HEK293 (cell line): ENCODE data around the gene LRRTM4.

Source experiments
- CTCF ChIA-PET: fragments of 350-600 bp; formaldehyde crosslinking; extraction: SDS; loops from one replicate; lab custom pipeline; 2021; ENCODE audit warnings: antibody characterized with exemption; lab: Yijun Ruan, JAX
- POLR2A ChIA-PET: fragments of 300-600 bp; formaldehyde crosslinking; extraction: SDS; loops from one replicate; lab custom pipeline; 2020; ENCODE audit warnings: antibody characterized with exemption, inconsistent platforms; lab: Yijun Ruan, JAX
- H3K27ac ChIP-seq: fragments of 200-500 bp; sonication (Bioruptor generic); 2 replicates; pipeline ENCODE4 v1.5.1; 2014; ENCODE audit warnings: low read depth, low read length, control low read depth, inconsistent platforms; ENCODE audit errors: extremely low read depth
- H3K36me3 ChIP-seq, 2 experiments: fragments of 200-500 bp in 1 of 2; sonication (Bioruptor generic) in 1 of 2; 1 replicate in 1 of 2; 2 replicates in 1 of 2; pipeline ENCODE4 v1.5.1; 2014 to 2017; ENCODE audit warnings: inconsistent platforms in 2 of 2, low read length in 2 of 2; ENCODE audit not compliant: control insufficient read depth in 2 of 2, insufficient read depth in 1 of 2
- H3K4me1 ChIP-seq: fragments of 200-500 bp; sonication (Bioruptor generic); 2 replicates; pipeline ENCODE4 v1.5.1; 2014; ENCODE audit warnings: mild to moderate bottlenecking, low read length, inconsistent platforms; ENCODE audit not compliant: control insufficient read depth, insufficient read depth
- H3K4me3 ChIP-seq: 2 replicates; pipeline ENCODE4 v1.5.1; 2011; ENCODE audit warnings: low read depth, mild to moderate bottlenecking, control low read depth, low read length, moderate library complexity
- H3K9me3 ChIP-seq: fragments of 200-500 bp; sonication (Bioruptor generic); 2 replicates; pipeline ENCODE4 v1.5.1; 2014; ENCODE audit warnings: low read depth, low read length, inconsistent platforms; ENCODE audit not compliant: control insufficient read depth, insufficient read depth
- BCL11B ChIP-seq: fragments of 450-650 bp; formaldehyde crosslinking; IDR thresholded peaks from 2 replicates; pipeline ENCODE4 v1.5.1; 2016; ENCODE audit warnings: low read depth, missing biosample characterization, missing genetic modification characterization
- ELK4 ChIP-seq: IDR thresholded peaks from 2 replicates; pipeline ENCODE4 v1.6.1; 2011; ENCODE audit warnings: mild to moderate bottlenecking, low read depth, low read length, borderline replicate concordance
- FEZF1 ChIP-seq: fragments of 450-650 bp; formaldehyde crosslinking; IDR thresholded peaks from 2 replicates; pipeline ENCODE4 v1.5.1; 2016; ENCODE audit warnings: missing biosample characterization, missing genetic modification characterization
- ZBTB7A ChIP-seq: fragments of 450-650 bp; formaldehyde crosslinking; IDR thresholded peaks from 2 replicates; pipeline ENCODE4 v1.5.1; 2016; ENCODE audit warnings: low read depth, missing biosample characterization, missing genetic modification characterization
- ZEB2 ChIP-seq: fragments of 450-650 bp; formaldehyde crosslinking; IDR thresholded peaks from 2 replicates; pipeline ENCODE4 v1.5.1; 2016; ENCODE audit warnings: missing biosample characterization, missing genetic modification characterization
- ZIC2 ChIP-seq: fragments of 450-650 bp; formaldehyde crosslinking; IDR thresholded peaks from 2 replicates; pipeline ENCODE4 v1.5.1; 2016; ENCODE audit warnings: missing biosample characterization, missing genetic modification characterization
- ZNF202 ChIP-seq: fragments of 450-650 bp; formaldehyde crosslinking; IDR thresholded peaks from 2 replicates; pipeline ENCODE4 v1.5.1; 2016; ENCODE audit warnings: missing biosample characterization, missing genetic modification characterization, borderline replicate concordance
- ZNF24 ChIP-seq: fragments of 450-650 bp; formaldehyde crosslinking; IDR thresholded peaks from 2 replicates; pipeline ENCODE4 v1.5.1; 2016; ENCODE audit warnings: missing biosample characterization, missing genetic modification characterization
- ZNF518A ChIP-seq: fragments of 450-650 bp; formaldehyde crosslinking; conservative IDR thresholded peaks from 2 replicates; pipeline ENCODE4 v1.5.1; 2016; ENCODE audit warnings: low read depth, missing biosample characterization, missing genetic modification characterization
- ZNF544 ChIP-seq: fragments of 450-650 bp; formaldehyde crosslinking; IDR thresholded peaks from 2 replicates; pipeline ENCODE4 v1.5.0; 2017; ENCODE audit warnings: missing biosample characterization, missing genetic modification characterization
- ZNF580 ChIP-seq: fragments of 450-650 bp; formaldehyde crosslinking; IDR thresholded peaks from 2 replicates; pipeline ENCODE4 v1.5.1; 2016; ENCODE audit warnings: missing biosample characterization, missing genetic modification characterization
- ZNF654 ChIP-seq: fragments of 450-650 bp; formaldehyde crosslinking; IDR thresholded peaks from 2 replicates; pipeline ENCODE4 v1.5.1; 2016; ENCODE audit warnings: low read depth, missing biosample characterization, missing genetic modification characterization
- ZNF704 ChIP-seq: fragments of 450-650 bp; formaldehyde crosslinking; IDR thresholded peaks from 2 replicates; pipeline ENCODE4 v1.5.1; 2016; ENCODE audit warnings: missing biosample characterization, missing genetic modification characterization
- ZXDB ChIP-seq: fragments of 450-650 bp; formaldehyde crosslinking; IDR thresholded peaks from 2 replicates; pipeline ENCODE4 v1.5.1; 2016; ENCODE audit warnings: missing biosample characterization, missing genetic modification characterization
- TF ChIP-seq, protein P1 (sequence below): fragments of 450-650 bp; formaldehyde crosslinking; optimal IDR thresholded peaks from 2 replicates; pipeline ENCODE3; 2016; ENCODE audit warnings: missing biosample characterization, mild to moderate bottlenecking, missing genetic modification characterization
- TF ChIP-seq, protein P2 (sequence below): fragments of 450-650 bp; formaldehyde crosslinking; IDR thresholded peaks from 2 replicates; pipeline ENCODE4 v1.5.1; 2016; ENCODE audit warnings: missing biosample characterization, missing genetic modification characterization, borderline replicate concordance
- TF ChIP-seq, protein P3 (sequence below): fragments of 450-650 bp; formaldehyde crosslinking; IDR thresholded peaks from 2 replicates; pipeline ENCODE4 v1.5.1; 2017; ENCODE audit warnings: missing biosample characterization, missing genetic modification characterization

LRRTM4 gene

DNA sequence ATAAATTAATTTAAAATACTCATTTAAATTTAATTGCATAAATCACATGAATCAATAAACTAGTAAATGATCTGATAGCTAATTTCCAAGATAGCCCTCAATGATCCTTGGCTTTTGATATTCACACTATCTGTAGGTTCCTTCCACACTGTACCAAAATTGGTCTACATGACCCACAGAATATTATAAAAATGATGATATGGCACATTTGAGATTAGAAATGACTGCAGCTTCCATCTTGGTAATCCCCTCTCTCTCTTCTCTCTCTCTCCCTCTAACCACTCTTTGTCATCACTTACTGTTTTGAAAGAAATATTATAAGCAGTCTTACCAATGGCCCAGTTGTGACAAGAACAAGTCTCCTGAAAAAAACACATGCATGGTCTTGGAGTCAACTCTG, 394.8 kb downstream of the LRRTM4 start:
- no peaks in the 10 kb centered on the region for H3K4me1 ChIP-seq
- CTCF ChIA-PET: no interaction called here
- POLR2A ChIA-PET: no interaction called here
- no peak overlapping the region for H3K4me3 ChIP-seq
- H3K36me3 ChIP-seq: no peaks in the 10 kb centered on the region
- no peaks in the 10 kb centered on the region for H3K9me3 ChIP-seq
- no peak for TF ChIP-seq BCL11B (tag by site-specific recombination)
- TF ChIP-seq, protein P1, sequence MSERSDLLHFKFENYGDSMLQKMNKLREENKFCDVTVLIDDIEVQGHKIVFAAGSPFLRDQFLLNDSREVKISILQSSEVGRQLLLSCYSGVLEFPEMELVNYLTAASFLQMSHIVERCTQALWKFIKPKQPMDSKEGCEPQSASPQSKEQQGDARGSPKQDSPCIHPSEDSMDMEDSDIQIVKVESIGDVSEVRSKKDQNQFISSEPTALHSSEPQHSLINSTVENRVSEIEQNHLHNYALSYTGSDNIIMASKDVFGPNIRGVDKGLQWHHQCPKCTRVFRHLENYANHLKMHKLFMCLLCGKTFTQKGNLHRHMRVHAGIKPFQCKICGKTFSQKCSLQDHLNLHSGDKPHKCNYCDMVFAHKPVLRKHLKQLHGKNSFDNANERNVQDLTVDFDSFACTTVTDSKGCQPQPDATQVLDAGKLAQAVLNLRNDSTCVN (tag by site-specific recombination): no peak
- TF ChIP-seq ZNF202 (tag by site-specific recombination): no peak
- TF ChIP-seq ELK4: no peak
- no peak for TF ChIP-seq ZNF580
- TF ChIP-seq ZNF518A (tag by site-specific recombination): no peak
- TF ChIP-seq ZNF654 (tag by site-specific recombination): no peak
- no peak for TF ChIP-seq ZEB2 (tag by site-specific recombination)
- no peak for TF ChIP-seq ZNF24 (tag by site-specific recombination)
- TF ChIP-seq ZNF704 (tag by site-specific recombination): no peak
- no peak for TF ChIP-seq FEZF1 (tag by site-specific recombination)
- TF ChIP-seq ZBTB7A (tag by site-specific recombination): no peak
- TF ChIP-seq ZNF544 (tag by site-specific recombination): no peak
- TF ChIP-seq, protein P2, sequence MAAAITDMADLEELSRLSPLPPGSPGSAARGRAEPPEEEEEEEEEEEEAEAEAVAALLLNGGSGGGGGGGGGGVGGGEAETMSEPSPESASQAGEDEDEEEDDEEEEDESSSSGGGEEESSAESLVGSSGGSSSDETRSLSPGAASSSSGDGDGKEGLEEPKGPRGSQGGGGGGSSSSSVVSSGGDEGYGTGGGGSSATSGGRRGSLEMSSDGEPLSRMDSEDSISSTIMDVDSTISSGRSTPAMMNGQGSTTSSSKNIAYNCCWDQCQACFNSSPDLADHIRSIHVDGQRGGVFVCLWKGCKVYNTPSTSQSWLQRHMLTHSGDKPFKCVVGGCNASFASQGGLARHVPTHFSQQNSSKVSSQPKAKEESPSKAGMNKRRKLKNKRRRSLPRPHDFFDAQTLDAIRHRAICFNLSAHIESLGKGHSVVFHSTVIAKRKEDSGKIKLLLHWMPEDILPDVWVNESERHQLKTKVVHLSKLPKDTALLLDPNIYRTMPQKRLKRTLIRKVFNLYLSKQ (tag by site-specific recombination): no peak
- TF ChIP-seq ZXDB: no peak
- no peak for TF ChIP-seq ZIC2 (tag by site-specific recombination)
- TF ChIP-seq, protein P3, sequence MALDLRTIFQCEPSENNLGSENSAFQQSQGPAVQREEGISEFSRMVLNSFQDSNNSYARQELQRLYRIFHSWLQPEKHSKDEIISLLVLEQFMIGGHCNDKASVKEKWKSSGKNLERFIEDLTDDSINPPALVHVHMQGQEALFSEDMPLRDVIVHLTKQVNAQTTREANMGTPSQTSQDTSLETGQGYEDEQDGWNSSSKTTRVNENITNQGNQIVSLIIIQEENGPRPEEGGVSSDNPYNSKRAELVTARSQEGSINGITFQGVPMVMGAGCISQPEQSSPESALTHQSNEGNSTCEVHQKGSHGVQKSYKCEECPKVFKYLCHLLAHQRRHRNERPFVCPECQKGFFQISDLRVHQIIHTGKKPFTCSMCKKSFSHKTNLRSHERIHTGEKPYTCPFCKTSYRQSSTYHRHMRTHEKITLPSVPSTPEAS (tag by site-specific recombination): no peak
- no peak overlapping the region for H3K27ac ChIP-seq
